Sigmoid colon (tissue), 4 donors: ENCODE results near the gene YWHAE.

Experiments
- POLR2A ChIP-seq, 2 donors: fragments of 450-650 bp; IDR thresholded peaks; one replicate each; pipeline ENCODE4 v1.6.1; 2016; ENCODE audit warnings: antibody characterized with exemption in 2 of 2, mild to moderate bottlenecking in 2 of 2, moderate library complexity in 2 of 2
- POLR2AphosphoS5 ChIP-seq, 4 donors: sonication (generic); formaldehyde crosslinking; IDR thresholded peaks; one replicate each; pipeline ENCODE4 v1.6.1; 2017; ENCODE audit warnings: antibody characterized with exemption in 4 of 4
- TF ChIP-seq, protein P1 (sequence below), 4 experiments: fragments of 450-650 bp in 3 of 4; fragments of 200-600 bp in 1 of 4; IDR thresholded peaks; one replicate each; pipeline ENCODE4 v1.5.1; 2016 to 2019; ENCODE audit warnings: antibody characterized with exemption in 4 of 4, mild to moderate bottlenecking in 3 of 4, moderate library complexity in 2 of 4

DNA sequence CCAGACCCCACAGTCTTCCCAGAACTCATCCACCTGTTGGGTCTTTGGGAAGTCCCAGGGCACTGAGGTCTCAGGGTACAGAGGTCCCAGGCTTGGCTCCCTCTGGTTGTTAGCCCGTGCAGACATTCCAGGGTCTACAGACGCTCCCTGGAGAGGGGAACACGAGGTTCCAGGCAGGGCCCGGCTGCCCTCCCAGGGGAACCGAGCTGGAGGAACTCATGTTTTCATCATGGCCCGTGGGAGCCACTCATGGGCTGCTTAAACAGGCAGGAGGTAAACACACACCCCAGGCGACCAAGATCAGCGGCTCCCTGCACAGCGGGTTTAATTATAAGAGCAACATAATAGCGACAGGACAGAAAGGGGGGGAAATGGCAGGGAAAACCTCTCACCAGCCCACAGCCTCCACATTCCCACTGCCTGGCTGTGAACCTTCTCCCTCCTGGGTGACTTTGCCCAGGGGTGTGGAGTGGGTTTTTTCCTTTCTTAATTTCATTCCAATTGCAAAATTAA, 84.1 kb downstream of the YWHAE start:
- TF ChIP-seq, protein P1, sequence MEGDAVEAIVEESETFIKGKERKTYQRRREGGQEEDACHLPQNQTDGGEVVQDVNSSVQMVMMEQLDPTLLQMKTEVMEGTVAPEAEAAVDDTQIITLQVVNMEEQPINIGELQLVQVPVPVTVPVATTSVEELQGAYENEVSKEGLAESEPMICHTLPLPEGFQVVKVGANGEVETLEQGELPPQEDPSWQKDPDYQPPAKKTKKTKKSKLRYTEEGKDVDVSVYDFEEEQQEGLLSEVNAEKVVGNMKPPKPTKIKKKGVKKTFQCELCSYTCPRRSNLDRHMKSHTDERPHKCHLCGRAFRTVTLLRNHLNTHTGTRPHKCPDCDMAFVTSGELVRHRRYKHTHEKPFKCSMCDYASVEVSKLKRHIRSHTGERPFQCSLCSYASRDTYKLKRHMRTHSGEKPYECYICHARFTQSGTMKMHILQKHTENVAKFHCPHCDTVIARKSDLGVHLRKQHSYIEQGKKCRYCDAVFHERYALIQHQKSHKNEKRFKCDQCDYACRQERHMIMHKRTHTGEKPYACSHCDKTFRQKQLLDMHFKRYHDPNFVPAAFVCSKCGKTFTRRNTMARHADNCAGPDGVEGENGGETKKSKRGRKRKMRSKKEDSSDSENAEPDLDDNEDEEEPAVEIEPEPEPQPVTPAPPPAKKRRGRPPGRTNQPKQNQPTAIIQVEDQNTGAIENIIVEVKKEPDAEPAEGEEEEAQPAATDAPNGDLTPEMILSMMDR (IDR thresholded peaks at IDR 0.05) = no peak
- TF ChIP-seq POLR2AphosphoS5 (IDR thresholded peaks at IDR 0.05) (no peak), POLR2A (IDR thresholded peaks at IDR 0.05) (no peak)
